Stomach (tissue), 9 donors: ENCODE data around the gene ZNF286A. TPM values are rescaled to one million over a fixed set of nuclear protein-coding genes. Genes with fewer than 3 reads are reported as not detected.

Experiments used
- DNase-seq, 2 donors: peaks; one replicate each; pipeline versions ENCODE4 v3.0.0 to v3.0.0-alpha.2; 2013 to 2019
- H3K27ac ChIP-seq, 5 donors: fragments of 200-600 bp in 4 of 5; sonication (generic) in 4 of 5; one replicate each; pipeline ENCODE4 v1.5.1; 2013 to 2019; ENCODE audit warnings: mild to moderate bottlenecking in 1 of 5, moderate library complexity in 1 of 5
- H3K27me3 ChIP-seq, 3 donors: fragments of 200-600 bp; sonication (generic); one replicate each; pipeline ENCODE4 v1.5.1; 2017 to 2019; ENCODE audit warnings: mixed run types in 1 of 3
- H3K36me3 ChIP-seq, 4 donors: fragments of 200-600 bp; sonication (generic); 1 replicate in 3 of 4; 2 replicates in 1 of 4; pipeline ENCODE4 v1.5.1; 2016 to 2019
- H3K4me1 ChIP-seq, 4 donors: fragments of 200-600 bp; sonication (generic); one replicate each; pipeline ENCODE4 v1.5.1; 2016 to 2019
- H3K4me3 ChIP-seq, 4 donors: fragments of 200-600 bp; sonication (generic) in 3 of 4; one replicate each; pipeline ENCODE4 v1.5.1; 2016 to 2019; ENCODE audit warnings: mild to moderate bottlenecking in 1 of 4
- H3K9me3 ChIP-seq, 4 donors: fragments of 200-600 bp; sonication (generic); one replicate each; pipeline ENCODE4 v1.5.1; 2016 to 2019
- EP300 ChIP-seq: sonication (generic); formaldehyde crosslinking; IDR thresholded peaks from one replicate; pipeline ENCODE4 v1.6.1; 2017; ENCODE audit warnings: antibody characterized with exemption
- POLR2A ChIP-seq, 4 donors: fragments of 450-650 bp; IDR thresholded peaks; one replicate each; pipeline ENCODE4 v1.6.1; 2016; ENCODE audit warnings: antibody characterized with exemption in 4 of 4, control low read depth in 2 of 4, mild to moderate bottlenecking in 1 of 4, moderate library complexity in 1 of 4
- POLR2AphosphoS5 ChIP-seq, 3 donors: sonication (generic); formaldehyde crosslinking; IDR thresholded peaks; one replicate each; pipeline ENCODE4 v1.6.1; 2016; ENCODE audit warnings: antibody characterized with exemption in 3 of 3
- WGBS, 5 donors: extraction: QIAGEN DNeasy Blood & Tissue Kit in 3 of 5; methylation state at CpG; one replicate each; pipeline versions ENCODE4 v1.1.5 to v1.1.7; 2013 to 2018; 5-methylcytosine and 5-hydroxymethylcytosine counted together
- intact Hi-C: fragments of 100-400 bp; cut with DNase I; formaldehyde crosslinking; loops from one replicate; pipeline ENCODE4 v1.15.1; 2023; ENCODE audit warnings: low total_unique reads
- polyA plus RNA-seq, 3 donors: library from polyadenylated mRNA; stranded (reverse); fragments of 200-250 nt; gene quantifications; one replicate each; pipeline ENCODE4 v1.2.3, GENCODE V29; 2013
- total RNA-seq, 5 donors: library from RNA; depleted of rRNA; stranded (reverse); fragments of >200 nt; gene quantifications; one replicate each; pipeline versions ENCODE4 v1.1.0 to v1.2.3, GENCODE V29; 2014 to 2016
- TF ChIP-seq, protein P1 (sequence below), 7 experiments: fragments of 450-650 bp in 4 of 7; fragments of 200-600 bp in 3 of 7; sonication (generic) in 3 of 7; IDR thresholded peaks; one replicate each; pipeline ENCODE4 v1.5.1; 2016 to 2019; ENCODE audit warnings: antibody characterized with exemption in 7 of 7, control low read depth in 2 of 7, mild to moderate bottlenecking in 1 of 7
- donor health status: healthy with polysubstance abuse.
- donor health status: Bipolar disorder and iron deficiency.
- donor health status: healthy.

Gene ZNF286A
- total and polyA plus RNA-seq, 8 donors: 3.5 to 29.4 (median 6.2) TPM

DNA sequence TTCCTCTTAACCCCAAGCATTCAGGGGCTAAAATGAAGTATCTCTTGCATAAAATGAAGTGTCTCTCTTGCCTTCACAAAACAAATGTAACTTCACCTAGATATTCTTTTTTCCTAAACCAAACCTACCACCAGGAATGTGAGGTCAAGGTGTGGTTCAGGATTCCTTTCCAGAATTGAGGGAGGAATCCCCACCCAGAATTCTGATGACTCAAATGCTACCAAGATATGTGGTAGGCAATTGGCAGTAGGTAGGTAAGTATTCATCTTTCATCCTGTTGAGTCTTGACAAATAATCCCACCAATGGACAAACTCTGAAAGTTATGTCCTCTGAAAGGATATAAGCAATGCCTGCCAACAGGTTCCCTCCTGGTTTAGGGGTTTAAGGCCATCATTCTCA lies 41.7 kb upstream of the ZNF286A start:
- Histone ChIP-seq H3K4me3 (no peak overlapping the region), H3K9me3 (no peaks in the 10 kb centered on the region)
- TF ChIP-seq POLR2AphosphoS5 (IDR thresholded peaks at IDR 0.05) (no peak), POLR2A (IDR thresholded peaks at IDR 0.05) (no peak), EP300 (no peak)
- TF ChIP-seq, protein P1, sequence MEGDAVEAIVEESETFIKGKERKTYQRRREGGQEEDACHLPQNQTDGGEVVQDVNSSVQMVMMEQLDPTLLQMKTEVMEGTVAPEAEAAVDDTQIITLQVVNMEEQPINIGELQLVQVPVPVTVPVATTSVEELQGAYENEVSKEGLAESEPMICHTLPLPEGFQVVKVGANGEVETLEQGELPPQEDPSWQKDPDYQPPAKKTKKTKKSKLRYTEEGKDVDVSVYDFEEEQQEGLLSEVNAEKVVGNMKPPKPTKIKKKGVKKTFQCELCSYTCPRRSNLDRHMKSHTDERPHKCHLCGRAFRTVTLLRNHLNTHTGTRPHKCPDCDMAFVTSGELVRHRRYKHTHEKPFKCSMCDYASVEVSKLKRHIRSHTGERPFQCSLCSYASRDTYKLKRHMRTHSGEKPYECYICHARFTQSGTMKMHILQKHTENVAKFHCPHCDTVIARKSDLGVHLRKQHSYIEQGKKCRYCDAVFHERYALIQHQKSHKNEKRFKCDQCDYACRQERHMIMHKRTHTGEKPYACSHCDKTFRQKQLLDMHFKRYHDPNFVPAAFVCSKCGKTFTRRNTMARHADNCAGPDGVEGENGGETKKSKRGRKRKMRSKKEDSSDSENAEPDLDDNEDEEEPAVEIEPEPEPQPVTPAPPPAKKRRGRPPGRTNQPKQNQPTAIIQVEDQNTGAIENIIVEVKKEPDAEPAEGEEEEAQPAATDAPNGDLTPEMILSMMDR (IDR thresholded peaks at IDR 0.05): no peak

DNA sequence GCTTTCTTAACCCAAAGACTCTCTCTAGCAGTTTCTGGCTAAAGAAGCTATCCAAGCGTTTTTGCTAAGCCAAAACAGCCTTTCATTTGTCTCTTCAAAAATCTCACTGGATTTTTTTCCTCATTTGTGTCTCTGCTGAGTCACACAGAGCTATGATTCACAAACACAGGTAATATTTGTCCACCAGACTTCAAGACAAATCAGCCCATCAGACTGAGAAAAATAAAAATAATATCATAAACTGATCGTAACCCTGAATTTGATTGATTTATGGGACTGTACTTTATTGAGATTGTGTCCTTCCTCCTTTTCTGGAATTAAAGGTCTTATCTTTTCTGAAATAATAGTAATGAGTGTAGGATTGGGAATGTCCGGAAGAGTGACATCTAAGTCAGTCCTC lies 41.3 kb upstream of the ZNF286A start:
- TF ChIP-seq, protein P1 (IDR thresholded peaks at IDR 0.05): no peak
- TF ChIP-seq POLR2AphosphoS5 (IDR thresholded peaks at IDR 0.05): no peak
- TF ChIP-seq EP300: no peak
- TF ChIP-seq POLR2A (IDR thresholded peaks at IDR 0.05): no peak
- Histone ChIP-seq H3K36me3 (no peaks in the 10 kb centered on the region), H3K4me3 (no peak overlapping the region), H3K9me3 (no peaks in the 10 kb centered on the region), H3K4me1 (peaks cover 4 to 23% (median 17%) of the 10 kb centered on the region in 4 donors), H3K27ac (peak overlapping the region in 4 of 5 donors; percentile 42 to 61 (median 56)), H3K27me3 (no peaks in the 10 kb centered on the region)
- no peak for DNase-seq
- intact Hi-C loops: no loop called here
- 85 to 93% (median 92%) methylated on average over 3 of the region's 3 CpGs for WGBS, 5 donors

More for the DNA sequence above, 41.7 kb upstream of the ZNF286A start:
- Histone ChIP-seq H3K36me3 (no peaks in the 10 kb centered on the region), H3K27ac (peak overlapping the region in 2 of 5 donors; percentile 42 to 47), H3K4me1 (peaks cover 4 to 23% (median 17%) of the 10 kb centered on the region in 4 donors), H3K27me3 (no peaks in the 10 kb centered on the region)
- DNase-seq: no peak
- intact Hi-C loops: no loop called here

- DNase-seq: peak in 1 of 2 donors; percentile 24
- Histone ChIP-seq H3K27ac (peak overlapping the region; percentile 33 to 61 (median 52)), H3K27me3 (no peaks in the 10 kb centered on the region), H3K4me3 (no peak overlapping the region), H3K4me1 (peaks cover 4 to 23% (median 17%) of the 10 kb centered on the region in 4 donors), H3K36me3 (peaks cover 0 to 2% (median 0%) of the 10 kb centered on the region in 4 donors), H3K9me3 (no peaks in the 10 kb centered on the region)
- TF ChIP-seq POLR2AphosphoS5 (IDR thresholded peaks at IDR 0.05): no peak
- no peak for TF ChIP-seq POLR2A (IDR thresholded peaks at IDR 0.05)
- TF ChIP-seq, protein P1 (IDR thresholded peaks at IDR 0.05): no peak
- TF ChIP-seq EP300: no peak
- 70 to 87% (median 78%) methylated on average over 6 of the region's 6 CpGs for WGBS, 5 donors
- intact Hi-C loops: no loop called here
These were observed 40.3 kb upstream of the ZNF286A start for GRCh38 chr17:15659236-15659635.

DNA sequence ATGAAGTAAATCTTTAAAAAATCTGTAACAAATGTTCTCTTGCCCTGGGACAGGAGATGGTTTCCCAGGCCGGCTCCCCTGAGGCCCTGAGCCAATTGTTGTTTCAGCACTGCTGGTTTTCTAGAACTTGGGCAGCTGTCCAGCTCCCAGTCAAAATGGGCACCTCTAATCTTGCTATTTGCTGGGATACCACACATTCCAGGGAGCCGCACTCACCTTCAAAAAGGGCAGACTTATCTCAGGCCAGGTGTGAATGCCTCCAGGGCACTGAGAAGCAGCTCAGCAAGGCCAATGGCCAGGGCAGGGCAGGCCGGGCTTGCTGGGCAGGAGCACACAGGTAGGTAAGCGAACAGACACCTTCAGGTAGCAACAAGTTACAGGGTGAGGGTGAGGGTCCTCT lies 39.9 kb upstream of the ZNF286A start:
- Histone ChIP-seq H3K4me3 (no peak overlapping the region), H3K9me3 (no peaks in the 10 kb centered on the region), H3K27ac (peak overlapping the region; percentile 42 to 61 (median 52)), H3K4me1 (peaks cover 4 to 23% (median 17%) of the 10 kb centered on the region in 4 donors), H3K27me3 (no peaks in the 10 kb centered on the region), H3K36me3 (peaks cover 0 to 6% (median 0%) of the 10 kb centered on the region in 4 donors)
- 37 to 71% (median 52%) methylated on average over 4 of the region's 4 CpGs for WGBS, 5 donors
- no peak for TF ChIP-seq POLR2A (IDR thresholded peaks at IDR 0.05)
- TF ChIP-seq POLR2AphosphoS5 (IDR thresholded peaks at IDR 0.05): peak in 2 of 3 donors; percentile 57 to 85
- intact Hi-C loops: no loop called here
- peak; percentile 85 to 86 for DNase-seq

- Histone ChIP-seq H3K4me1 (peaks cover 4 to 23% (median 17%) of the 10 kb centered on the region in 4 donors), H3K9me3 (no peaks in the 10 kb centered on the region), H3K27ac (peak overlapping the region; percentile 42 to 61 (median 52)), H3K4me3 (no peak overlapping the region), H3K36me3 (peaks cover 0 to 6% (median 0%) of the 10 kb centered on the region in 4 donors), H3K27me3 (no peaks in the 10 kb centered on the region)
- intact Hi-C loops: no loop called here
- WGBS, 5 donors: 47 to 62% (median 55%) methylated on average over 3 of the region's 3 CpGs
- TF ChIP-seq, protein P1 (IDR thresholded peaks at IDR 0.05): no peak
- no peak for TF ChIP-seq EP300
- no peak for TF ChIP-seq POLR2A (IDR thresholded peaks at IDR 0.05)
- no peak for TF ChIP-seq POLR2AphosphoS5 (IDR thresholded peaks at IDR 0.05)
- peak in 1 of 2 donors; percentile 25 for DNase-seq
These were observed 39.5 kb upstream of the ZNF286A start for GRCh38 chr17:15660077-15660476.
